Stimulated activated CD8-positive, alpha-beta memory T cell treated with anti-CD3 and anti-CD28 coated beads, Interleukin-4, amount 100 ng/mL, for 4 hours (primary cell): Measurements from ENCODE around the gene GPSM3.
A peak's percentile ranks its signal among the peaks of the same experiment; 100 is the strongest.
"Not testable (repeated sequence)": the region's sequence is repeated elsewhere in the genome, so short reads cannot be mapped to it uniquely, and the experiment has no call there.

ENCODE experiments used
- DNase-seq, 2 donors: peaks; one replicate each; pipeline ENCODE4 v3.0.0-alpha.2; 2020; ENCODE audit warnings: low read depth in 2 of 2, low spot score in 1 of 2

The GPSM3 gene

GRCh38 chr6:32188381-32189068, 3.9 kb downstream of the GPSM3 start:
- DNase-seq: no peak

- not testable (repeated sequence) for DNase-seq
Observed at GRCh38 chr6:32187725-32188380, 4.6 kb downstream of the GPSM3 start.

GRCh38 chr6:32187009-32187709, 5.3 kb downstream of the GPSM3 start:
- no peak for DNase-seq

GRCh38 chr6:32186151-32186840, 6.1 kb downstream of the GPSM3 start:
- DNase-seq: not testable (repeated sequence)

GRCh38 chr6:32185681-32186131, 6.7 kb downstream of the GPSM3 start:
- DNase-seq: peak in 1 of 2 donors; percentile 27

GRCh38 chr6:32184084-32184640, 8.3 kb downstream of the GPSM3 start, which contains the start of gene AGER:
Gene AGER, minus strand, starts transcription at chr6:32184253. Its CDS starts 31 bp downstream, at chr6:32184222.
- no peak for DNase-seq

- DNase-seq: no peak
Observed at GRCh38 chr6:32183483-32184083, 8.9 kb downstream of the GPSM3 start.

GRCh38 chr6:32183030-32183429, 9.4 kb downstream of the GPSM3 start:
- no peak for DNase-seq

- no peak for DNase-seq
Observed at GRCh38 chr6:32182555-32182981, 9.9 kb downstream of the GPSM3 start.

GRCh38 chr6:32181915-32182529, 10.4 kb downstream of the GPSM3 start:
- no peak for DNase-seq

GRCh38 chr6:32181148-32181702, 11.2 kb downstream of the GPSM3 start:
- no peak for DNase-seq

- no peak for DNase-seq
Observed at GRCh38 chr6:32179766-32180405, 12.6 kb downstream of the GPSM3 start.

- no peak for DNase-seq
Observed at GRCh38 chr6:32178547-32179440, 13.6 kb downstream of the GPSM3 start.

- peak; percentile 78 to 86 for DNase-seq
Observed at GRCh38 chr6:32177788-32178546, 14.5 kb downstream of the GPSM3 start, which contains the start of gene RNF5. Gene RNF5, plus strand, starts transcription at chr6:32178405. Its CDS starts 107 bp downstream, at chr6:32178512.

- DNase-seq: no peak
Observed at GRCh38 chr6:32177183-32177787, 15.2 kb downstream of the GPSM3 start.

GRCh38 chr6:32176476-32177182, 15.8 kb downstream of the GPSM3 start:
- no peak for DNase-seq
